K562 (cell line): Measurements from ENCODE around the gene KMT2D. TPM values are rescaled to one million over a fixed set of nuclear protein-coding genes. Genes with fewer than 3 reads are reported as not detected.
A peak's percentile ranks its signal among the peaks of the same experiment; 100 is the strongest.

Experiments used
- DPF2 ChIP-seq: fragments of 450-650 bp; IDR thresholded peaks from 2 replicates; pipeline ENCODE4 v1.6.1; 2016
- ILK ChIP-seq: fragments of 450-650 bp; IDR thresholded peaks from 2 replicates; pipeline ENCODE4 v1.6.1; 2016; ENCODE audit warnings: missing genetic modification characterization, low read depth, mild to moderate bottlenecking, missing compliant biosample characterization, moderate library complexity, borderline replicate concordance
- JUND ChIP-seq, 2 experiments: IDR thresholded peaks; 2 replicates in 1 of 2; 3 replicates in 1 of 2; pipeline ENCODE4 v1.6.1; 2011; ENCODE audit warnings: borderline replicate concordance in 2 of 2, low read depth in 2 of 2, low read length in 2 of 2, improper control_type of control experiment in 1 of 2, missing biosample characterization in 1 of 2, missing genetic modification characterization in 1 of 2, missing genetic modification reagents in 1 of 2
- MYC ChIP-seq, 2 experiments: fragments of 250-450 bp in 1 of 2; sonication (Bioruptor Pico) in 1 of 2; IDR thresholded peaks; 2 replicates each; pipeline versions ENCODE4 v1.5.1 to v1.6.1; 2012 to 2021; ENCODE audit warnings: low read depth in 2 of 2, borderline replicate concordance in 1 of 2, improper control_type of control experiment in 1 of 2, low read length in 1 of 2, mild to moderate bottlenecking in 1 of 2, moderate library complexity in 1 of 2
- PCBP1 ChIP-seq: fragments of 200-400 bp; formaldehyde crosslinking; IDR thresholded peaks from 2 replicates; pipeline ENCODE4 v1.6.1; 2018; ENCODE audit warnings: mild to moderate bottlenecking, low read depth, low read length; ENCODE audit not compliant: poor library complexity, severe bottlenecking
- RBM25 ChIP-seq: fragments of 200-400 bp; formaldehyde crosslinking; IDR thresholded peaks from 2 replicates; pipeline ENCODE4 v1.6.1; 2018; ENCODE audit warnings: low read length, low read depth, moderate library complexity; ENCODE audit not compliant: severe bottlenecking
- TAF1 ChIP-seq: IDR thresholded peaks from 2 replicates; pipeline ENCODE4 v1.6.1; 2011; ENCODE audit warnings: mild to moderate bottlenecking, low read length, moderate library complexity; ENCODE audit not compliant: insufficient read depth, control insufficient read depth, severe bottlenecking; ENCODE audit errors: extremely low read depth
- TBP ChIP-seq: optimal IDR thresholded peaks from 2 replicates; pipeline ENCODE3; 2011; ENCODE audit warnings: low read depth, low read length, improper control_type of control experiment
- ZNF282 ChIP-seq: sonication (generic); formaldehyde crosslinking; IDR thresholded peaks from 2 replicates; pipeline ENCODE4 v1.8.1; 2023; ENCODE audit warnings: missing genetic modification reagents
- polyA plus RNA-seq, 8 experiments: library from polyadenylated mRNA; depleted of rRNA in 4 of 8; stranded (reverse) in 5 of 8; unstranded in 3 of 8; fragments of >200 nt; fragmentation: Nextera tagmentation in 2 of 8; fragmentation: Illumina TruSeq in 1 of 8; extraction: Ambion mirVana in 2 of 8; extraction: Trizol in 1 of 8; gene quantifications; 2 replicates each; pipeline versions ENCODE4 v1.2.1 to v1.2.3, GENCODE V29; 2011 to 2014; ENCODE audit warnings: inconsistent platforms in 1 of 8, missing spikeins in 1 of 8
- total RNA-seq, 7 experiments: library from RNA; depleted of rRNA in 6 of 7; stranded (reverse); fragments of >200 nt in 6 of 7; fragmentation: Illumina TruSeq in 2 of 7; extraction: Trizol in 2 of 7; gene quantifications; 2 replicates each; pipeline versions ENCODE4 v1.2.1 to v1.2.3, GENCODE V29; 2011 to 2021; ENCODE audit warnings: low replicate concordance in 1 of 7
- TF ChIP-seq, protein P1 (sequence below): fragments of 250-450 bp; sonication (Bioruptor Pico); IDR thresholded peaks from 2 replicates; pipeline ENCODE4 v1.8.0; 2022; ENCODE audit warnings: inconsistent platforms, mild to moderate bottlenecking, moderate library complexity, borderline replicate concordance
- TF ChIP-seq, protein P2 (sequence below): fragments of 450-650 bp; IDR thresholded peaks from 2 replicates; pipeline ENCODE4 v1.6.1; 2017; ENCODE audit warnings: mild to moderate bottlenecking, moderate library complexity
- TF ChIP-seq, protein P3 (sequence below): fragments of 450-650 bp; formaldehyde crosslinking; IDR thresholded peaks from 2 replicates; pipeline ENCODE4 v1.4.0; 2022; ENCODE audit warnings: missing genetic modification characterization
- TF ChIP-seq, protein P4 (sequence below): fragments of 200-400 bp; formaldehyde crosslinking; IDR thresholded peaks from 2 replicates; pipeline ENCODE4 v1.6.1; 2017; ENCODE audit warnings: mild to moderate bottlenecking, low read depth, low read length, moderate library complexity
- TF ChIP-seq, protein P5 (sequence below): IDR thresholded peaks from 3 replicates; pipeline ENCODE4 v1.6.1; 2011; ENCODE audit warnings: borderline replicate concordance, mild to moderate bottlenecking, moderate library complexity; ENCODE audit not compliant: insufficient read length; ENCODE audit errors: extremely low read depth

Gene KMT2D
- total and polyA plus RNA-seq, 9 of the 15 experiments (the other 6 are each of a cell fraction or from before 2014, with no cell fraction given) = 0.22 to 93.7 (median 13.7) TPM

DNA sequence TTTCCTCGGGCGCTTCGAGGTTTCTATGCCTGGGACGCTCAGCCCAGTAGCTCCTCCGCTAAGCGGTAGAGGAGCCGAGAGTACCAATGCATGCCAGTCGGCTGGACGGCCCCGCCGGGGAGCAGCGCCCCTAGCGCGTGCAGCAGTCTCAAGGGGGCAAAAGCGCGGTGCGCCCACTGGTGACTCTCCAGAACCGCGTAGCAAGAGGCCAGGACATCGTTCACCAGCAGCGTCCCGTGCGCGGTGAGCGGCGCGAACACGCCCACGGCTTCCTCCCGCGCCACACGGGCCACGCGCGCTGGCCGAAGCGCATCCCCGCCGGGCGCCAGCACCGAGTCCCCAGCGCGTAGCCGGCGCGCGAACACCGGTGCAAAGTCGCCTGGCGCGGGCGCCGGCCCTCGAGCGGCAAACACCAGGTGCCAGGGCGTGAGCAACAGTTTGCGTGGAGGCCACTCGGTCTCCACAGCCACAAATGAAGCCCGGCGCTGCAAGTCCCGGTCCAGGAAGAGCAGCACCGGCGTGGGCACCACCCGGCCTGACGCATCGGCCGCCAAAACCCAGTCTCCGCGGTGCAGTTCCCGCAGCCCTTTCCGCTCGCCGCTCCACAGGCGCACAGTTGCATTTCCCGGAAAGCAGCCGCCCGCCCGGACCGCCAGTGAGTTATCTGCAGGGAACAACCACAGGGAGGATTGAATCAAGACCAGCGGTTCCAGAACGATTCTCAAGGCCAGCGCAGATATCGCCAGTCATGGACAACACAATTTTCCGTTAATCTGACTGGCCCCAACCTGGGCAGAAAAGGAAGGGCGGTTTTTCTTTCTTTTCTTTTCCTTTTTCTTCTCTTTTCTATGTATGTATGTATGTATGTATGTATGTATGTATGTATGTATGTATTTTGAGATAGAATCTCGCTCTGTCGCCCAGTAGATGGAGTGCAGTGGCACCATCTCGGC, 29.5 kb upstream of the KMT2D start (continued):
- TF ChIP-seq, protein P1, sequence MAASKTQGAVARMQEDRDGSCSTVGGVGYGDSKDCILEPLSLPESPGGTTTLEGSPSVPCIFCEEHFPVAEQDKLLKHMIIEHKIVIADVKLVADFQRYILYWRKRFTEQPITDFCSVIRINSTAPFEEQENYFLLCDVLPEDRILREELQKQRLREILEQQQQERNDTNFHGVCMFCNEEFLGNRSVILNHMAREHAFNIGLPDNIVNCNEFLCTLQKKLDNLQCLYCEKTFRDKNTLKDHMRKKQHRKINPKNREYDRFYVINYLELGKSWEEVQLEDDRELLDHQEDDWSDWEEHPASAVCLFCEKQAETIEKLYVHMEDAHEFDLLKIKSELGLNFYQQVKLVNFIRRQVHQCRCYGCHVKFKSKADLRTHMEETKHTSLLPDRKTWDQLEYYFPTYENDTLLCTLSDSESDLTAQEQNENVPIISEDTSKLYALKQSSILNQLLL (CRISPR knock-in tag) = no peak
- TF ChIP-seq RBM25 (peak; percentile 12), JUND (IDR thresholded peaks at IDR 0.05; ENCODE audit: borderline replicate concordance, low read depth, low read length) (peak; percentile 53; the same call in 1 of the 2 replicates), JUND (tag; IDR thresholded peaks at IDR 0.05; ENCODE audit: borderline replicate concordance, low read depth, low read length) (peak; percentile 38; the same call in 1 of the 3 replicates), TAF1 (no peak), ZNF282 (peak; percentile 70), TBP (no peak), ILK (tag) (no peak), PCBP1 (no peak), MYC (IDR thresholded peaks at IDR 0.05; ENCODE audit: low read depth, low read length) (no peak; the same call in 1 of the 2 replicates), MYC (CRISPR knock-in tag; IDR thresholded peaks at IDR 0.05; ENCODE audit: borderline replicate concordance, low read depth) (no peak), DPF2 (peak; percentile 75)
- TF ChIP-seq, protein P2, sequence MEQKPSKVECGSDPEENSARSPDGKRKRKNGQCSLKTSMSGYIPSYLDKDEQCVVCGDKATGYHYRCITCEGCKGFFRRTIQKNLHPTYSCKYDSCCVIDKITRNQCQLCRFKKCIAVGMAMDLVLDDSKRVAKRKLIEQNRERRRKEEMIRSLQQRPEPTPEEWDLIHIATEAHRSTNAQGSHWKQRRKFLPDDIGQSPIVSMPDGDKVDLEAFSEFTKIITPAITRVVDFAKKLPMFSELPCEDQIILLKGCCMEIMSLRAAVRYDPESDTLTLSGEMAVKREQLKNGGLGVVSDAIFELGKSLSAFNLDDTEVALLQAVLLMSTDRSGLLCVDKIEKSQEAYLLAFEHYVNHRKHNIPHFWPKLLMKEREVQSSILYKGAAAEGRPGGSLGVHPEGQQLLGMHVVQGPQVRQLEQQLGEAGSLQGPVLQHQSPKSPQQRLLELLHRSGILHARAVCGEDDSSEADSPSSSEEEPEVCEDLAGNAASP = no peak
- TF ChIP-seq, protein P3, sequence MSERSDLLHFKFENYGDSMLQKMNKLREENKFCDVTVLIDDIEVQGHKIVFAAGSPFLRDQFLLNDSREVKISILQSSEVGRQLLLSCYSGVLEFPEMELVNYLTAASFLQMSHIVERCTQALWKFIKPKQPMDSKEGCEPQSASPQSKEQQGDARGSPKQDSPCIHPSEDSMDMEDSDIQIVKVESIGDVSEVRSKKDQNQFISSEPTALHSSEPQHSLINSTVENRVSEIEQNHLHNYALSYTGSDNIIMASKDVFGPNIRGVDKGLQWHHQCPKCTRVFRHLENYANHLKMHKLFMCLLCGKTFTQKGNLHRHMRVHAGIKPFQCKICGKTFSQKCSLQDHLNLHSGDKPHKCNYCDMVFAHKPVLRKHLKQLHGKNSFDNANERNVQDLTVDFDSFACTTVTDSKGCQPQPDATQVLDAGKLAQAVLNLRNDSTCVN (CRISPR knock-in tag) = no peak
- TF ChIP-seq, protein P4, sequence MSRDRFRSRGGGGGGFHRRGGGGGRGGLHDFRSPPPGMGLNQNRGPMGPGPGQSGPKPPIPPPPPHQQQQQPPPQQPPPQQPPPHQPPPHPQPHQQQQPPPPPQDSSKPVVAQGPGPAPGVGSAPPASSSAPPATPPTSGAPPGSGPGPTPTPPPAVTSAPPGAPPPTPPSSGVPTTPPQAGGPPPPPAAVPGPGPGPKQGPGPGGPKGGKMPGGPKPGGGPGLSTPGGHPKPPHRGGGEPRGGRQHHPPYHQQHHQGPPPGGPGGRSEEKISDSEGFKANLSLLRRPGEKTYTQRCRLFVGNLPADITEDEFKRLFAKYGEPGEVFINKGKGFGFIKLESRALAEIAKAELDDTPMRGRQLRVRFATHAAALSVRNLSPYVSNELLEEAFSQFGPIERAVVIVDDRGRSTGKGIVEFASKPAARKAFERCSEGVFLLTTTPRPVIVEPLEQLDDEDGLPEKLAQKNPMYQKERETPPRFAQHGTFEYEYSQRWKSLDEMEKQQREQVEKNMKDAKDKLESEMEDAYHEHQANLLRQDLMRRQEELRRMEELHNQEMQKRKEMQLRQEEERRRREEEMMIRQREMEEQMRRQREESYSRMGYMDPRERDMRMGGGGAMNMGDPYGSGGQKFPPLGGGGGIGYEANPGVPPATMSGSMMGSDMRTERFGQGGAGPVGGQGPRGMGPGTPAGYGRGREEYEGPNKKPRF = no peak
- TF ChIP-seq, protein P5, sequence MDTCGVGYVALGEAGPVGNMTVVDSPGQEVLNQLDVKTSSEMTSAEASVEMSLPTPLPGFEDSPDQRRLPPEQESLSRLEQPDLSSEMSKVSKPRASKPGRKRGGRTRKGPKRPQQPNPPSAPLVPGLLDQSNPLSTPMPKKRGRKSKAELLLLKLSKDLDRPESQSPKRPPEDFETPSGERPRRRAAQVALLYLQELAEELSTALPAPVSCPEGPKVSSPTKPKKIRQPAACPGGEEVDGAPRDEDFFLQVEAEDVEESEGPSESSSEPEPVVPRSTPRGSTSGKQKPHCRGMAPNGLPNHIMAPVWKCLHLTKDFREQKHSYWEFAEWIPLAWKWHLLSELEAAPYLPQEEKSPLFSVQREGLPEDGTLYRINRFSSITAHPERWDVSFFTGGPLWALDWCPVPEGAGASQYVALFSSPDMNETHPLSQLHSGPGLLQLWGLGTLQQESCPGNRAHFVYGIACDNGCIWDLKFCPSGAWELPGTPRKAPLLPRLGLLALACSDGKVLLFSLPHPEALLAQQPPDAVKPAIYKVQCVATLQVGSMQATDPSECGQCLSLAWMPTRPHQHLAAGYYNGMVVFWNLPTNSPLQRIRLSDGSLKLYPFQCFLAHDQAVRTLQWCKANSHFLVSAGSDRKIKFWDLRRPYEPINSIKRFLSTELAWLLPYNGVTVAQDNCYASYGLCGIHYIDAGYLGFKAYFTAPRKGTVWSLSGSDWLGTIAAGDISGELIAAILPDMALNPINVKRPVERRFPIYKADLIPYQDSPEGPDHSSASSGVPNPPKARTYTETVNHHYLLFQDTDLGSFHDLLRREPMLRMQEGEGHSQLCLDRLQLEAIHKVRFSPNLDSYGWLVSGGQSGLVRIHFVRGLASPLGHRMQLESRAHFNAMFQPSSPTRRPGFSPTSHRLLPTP = no peak
